Adipocyte (in vitro differentiated cells): ENCODE measurements around the gene CFAP54.
A peak's percentile ranks its signal among the peaks of the same experiment; 100 is the strongest.
"Not testable (repeated sequence)": the region's sequence is repeated elsewhere in the genome, so short reads cannot be mapped to it uniquely, and the experiment has no call there.

Experiments used
- DNase-seq: peaks from one replicate; pipeline ENCODE4 v3.0.0-alpha.2; 2015; ENCODE audit warnings: low read depth
- H3K27me3 ChIP-seq: replicated peaks from 2 replicates; pipeline ENCODE4 v1.7.0; 2013; ENCODE audit warnings: mild to moderate bottlenecking, low read length, moderate library complexity; ENCODE audit not compliant: control insufficient read depth, insufficient read depth
- H3K36me3 ChIP-seq: 2 replicates; pipeline ENCODE4 v1.7.0; 2013; ENCODE audit warnings: low read length, mild to moderate bottlenecking, moderate library complexity; ENCODE audit not compliant: control insufficient read depth, insufficient read depth, severe bottlenecking
- H3K4me1 ChIP-seq: 2 replicates; pipeline ENCODE4 v1.7.0; 2013; ENCODE audit warnings: mild to moderate bottlenecking, low read length, moderate library complexity; ENCODE audit not compliant: control insufficient read depth, insufficient read depth
- H3K4me3 ChIP-seq: 2 replicates; pipeline ENCODE4 v1.7.0; 2013; ENCODE audit warnings: mild to moderate bottlenecking, low read length, moderate library complexity
- H3K9ac ChIP-seq: 2 replicates; pipeline ENCODE4 v1.7.0; 2013; ENCODE audit warnings: mild to moderate bottlenecking, low read length, moderate library complexity
- H3K9me3 ChIP-seq: 2 replicates; pipeline ENCODE4 v1.7.0; 2013; ENCODE audit warnings: mild to moderate bottlenecking, low read length, moderate library complexity; ENCODE audit not compliant: control insufficient read depth

Gene CFAP54

DNA sequence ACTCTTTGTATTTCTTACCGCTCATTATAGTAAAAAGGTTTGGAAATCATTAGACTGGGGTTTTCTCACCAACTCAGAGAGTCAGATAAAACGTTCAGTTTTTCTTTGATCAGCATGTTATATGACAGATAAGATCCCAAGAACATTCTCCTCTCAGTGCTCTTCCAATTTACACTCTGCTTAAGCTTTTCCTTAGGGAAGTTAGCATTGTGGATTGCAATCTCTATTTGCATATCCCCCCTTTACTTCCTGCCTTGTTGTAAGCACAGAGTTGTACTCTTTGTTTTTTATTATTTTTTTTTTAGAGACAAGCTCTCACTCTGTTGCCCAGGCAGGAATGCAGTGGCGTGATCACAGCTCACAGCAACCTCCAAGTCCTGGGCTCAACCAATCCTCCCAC lies 11.4 kb upstream of the CFAP54 start:
- no peaks in the 10 kb centered on the region for H3K9me3 ChIP-seq
- H3K27me3 ChIP-seq = no peaks in the 10 kb centered on the region
- H3K36me3 ChIP-seq = no peaks in the 10 kb centered on the region
- no peak overlapping the region for H3K9ac ChIP-seq
- DNase-seq = no peak
- no peak overlapping the region for H3K4me3 ChIP-seq
- no peaks in the 10 kb centered on the region for H3K4me1 ChIP-seq

GRCh38 chr12:96482086-96482485 lies 7.3 kb upstream of the CFAP54 start:
- Histone ChIP-seq H3K4me1 (peaks cover 3% of the 10 kb centered on the region), H3K36me3 (no peaks in the 10 kb centered on the region), H3K4me3 (no peak overlapping the region), H3K9me3 (no peaks in the 10 kb centered on the region), H3K9ac (no peak overlapping the region), H3K27me3 (no peaks in the 10 kb centered on the region)
- no peak for DNase-seq

DNA sequence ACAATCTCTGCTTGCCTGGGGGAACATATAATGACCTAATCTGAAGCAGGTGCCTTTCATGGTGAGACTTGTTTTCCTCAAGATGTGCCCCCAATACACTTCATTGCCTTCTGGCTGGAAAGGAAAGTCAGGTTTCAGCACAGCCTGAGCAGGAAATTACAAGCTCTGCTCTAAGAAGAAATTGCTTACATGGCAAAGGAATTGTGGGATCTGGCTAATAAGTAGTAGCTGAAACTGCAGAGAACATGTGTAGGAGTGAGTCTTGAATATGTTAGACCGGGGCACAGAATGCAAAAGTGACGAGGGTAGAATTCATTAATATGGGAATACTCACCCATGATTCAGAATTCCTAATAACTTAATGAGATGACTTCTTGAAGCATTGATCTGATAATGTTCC lies 6.3 kb upstream of the CFAP54 start:
- Histone ChIP-seq H3K27me3 (no peaks in the 10 kb centered on the region), H3K36me3 (no peaks in the 10 kb centered on the region), H3K4me1 (peaks cover 13% of the 10 kb centered on the region), H3K4me3 (no peak overlapping the region), H3K9me3 (no peaks in the 10 kb centered on the region), H3K9ac (no peak overlapping the region)
- no peak for DNase-seq

DNA sequence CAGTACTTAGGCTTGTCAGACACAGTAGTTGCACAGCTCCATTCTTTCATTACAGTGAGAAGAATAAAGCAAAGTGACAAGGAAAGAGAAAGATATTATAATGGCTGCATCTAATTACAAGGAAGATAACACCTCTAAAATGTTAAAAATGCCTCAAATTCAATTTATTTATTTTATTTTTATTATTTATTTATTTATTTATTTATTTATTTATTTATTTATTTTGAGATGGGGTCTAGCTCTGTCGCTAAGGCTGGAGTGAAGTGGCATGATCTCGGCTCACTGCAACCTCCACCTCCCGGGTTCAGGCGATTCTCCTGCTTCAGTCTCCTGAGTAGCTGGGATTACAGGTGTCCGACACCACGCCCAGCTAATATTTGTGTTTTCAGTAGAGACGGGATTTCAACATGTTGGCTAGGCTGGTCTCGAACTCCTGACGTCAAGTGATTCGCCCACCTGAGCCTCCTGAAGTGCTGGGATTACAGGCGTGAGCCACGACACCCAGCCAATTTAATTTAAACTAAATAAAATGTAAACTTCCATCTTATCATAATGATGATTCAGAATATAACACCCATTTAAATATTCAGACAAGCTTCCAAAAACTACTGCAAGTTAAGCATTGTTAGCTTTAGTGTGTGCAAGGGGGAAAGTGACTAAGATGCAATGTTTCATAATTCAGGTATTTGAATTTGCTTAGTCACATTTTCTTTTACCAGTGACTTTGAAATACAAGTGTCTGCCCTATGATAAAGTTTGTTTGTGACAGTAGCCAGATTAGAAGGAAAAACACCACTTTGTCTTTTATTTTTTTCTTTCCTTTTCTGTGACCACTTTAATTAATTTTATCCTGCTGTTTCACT lies 2.4 kb upstream of the CFAP54 start:
- peaks cover 22% of the 10 kb centered on the region for H3K4me1 ChIP-seq
- peak overlapping the region; percentile 7 for H3K4me3 ChIP-seq
- H3K9me3 ChIP-seq = no peaks in the 10 kb centered on the region
- H3K27me3 ChIP-seq = no peaks in the 10 kb centered on the region
- DNase-seq = peak; percentile 70
- no peaks in the 10 kb centered on the region for H3K36me3 ChIP-seq
- H3K9ac ChIP-seq = peak overlapping the region; percentile 50

DNA sequence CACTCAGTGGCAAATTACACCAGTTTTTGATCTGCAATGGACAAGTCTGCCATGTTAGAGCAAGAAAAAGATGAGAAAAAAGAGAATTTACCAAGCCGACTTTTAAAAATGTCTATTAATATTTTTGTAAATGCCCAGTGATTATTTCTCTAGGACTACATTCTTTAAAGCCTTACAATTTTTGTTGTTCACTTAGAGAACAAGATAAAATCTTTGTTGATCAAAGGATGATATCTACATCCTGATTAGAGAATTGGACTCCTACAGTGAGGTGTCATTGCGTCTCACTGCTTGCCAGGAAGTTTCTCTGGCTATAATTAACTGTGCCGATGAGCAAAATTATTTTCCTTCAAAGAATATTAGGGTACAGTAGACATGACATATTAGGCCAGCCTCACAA lies 1.7 kb upstream of the CFAP54 start:
- no peaks in the 10 kb centered on the region for H3K9me3 ChIP-seq
- H3K4me1 ChIP-seq = peaks cover 22% of the 10 kb centered on the region
- H3K36me3 ChIP-seq = no peaks in the 10 kb centered on the region
- DNase-seq = no peak
- no peaks in the 10 kb centered on the region for H3K27me3 ChIP-seq
- H3K9ac ChIP-seq = peak overlapping the region; percentile 50
- H3K4me3 ChIP-seq = peak overlapping the region; percentile 7

GRCh38 chr12:96493106-96493505 lies 3.7 kb downstream of the CFAP54 start:
- Histone ChIP-seq H3K27me3 (no peaks in the 10 kb centered on the region), H3K36me3 (no peaks in the 10 kb centered on the region), H3K9me3 (no peaks in the 10 kb centered on the region), H3K4me3 (no peak overlapping the region), H3K9ac (no peak overlapping the region), H3K4me1 (peaks cover 22% of the 10 kb centered on the region)
- no peak for DNase-seq

GRCh38 chr12:96494154-96494553 lies 4.8 kb downstream of the CFAP54 start:
- not testable (repeated sequence) for H3K36me3 ChIP-seq, H3K9me3 ChIP-seq, H3K27me3 ChIP-seq, DNase-seq, H3K4me3 ChIP-seq, H3K9ac ChIP-seq
- peaks cover 14% of the 10 kb centered on the region for H3K4me1 ChIP-seq

GRCh38 chr12:96495155-96495554 lies 5.8 kb downstream of the CFAP54 start:
- no peaks in the 10 kb centered on the region for H3K36me3 ChIP-seq
- no peaks in the 10 kb centered on the region for H3K9me3 ChIP-seq
- peaks cover 14% of the 10 kb centered on the region for H3K4me1 ChIP-seq
- H3K27me3 ChIP-seq = no peaks in the 10 kb centered on the region
- H3K9ac ChIP-seq = no peak overlapping the region
- H3K4me3 ChIP-seq = no peak overlapping the region
- DNase-seq = no peak

- Histone ChIP-seq H3K9ac (no peak overlapping the region), H3K27me3 (no peaks in the 10 kb centered on the region), H3K4me3 (no peak overlapping the region), H3K4me1 (peaks cover 19% of the 10 kb centered on the region), H3K36me3 (no peaks in the 10 kb centered on the region), H3K9me3 (no peaks in the 10 kb centered on the region)
- DNase-seq = no peak
Measured at GRCh38 chr12:96495841-96496545, 6.6 kb downstream of the CFAP54 start.

DNA sequence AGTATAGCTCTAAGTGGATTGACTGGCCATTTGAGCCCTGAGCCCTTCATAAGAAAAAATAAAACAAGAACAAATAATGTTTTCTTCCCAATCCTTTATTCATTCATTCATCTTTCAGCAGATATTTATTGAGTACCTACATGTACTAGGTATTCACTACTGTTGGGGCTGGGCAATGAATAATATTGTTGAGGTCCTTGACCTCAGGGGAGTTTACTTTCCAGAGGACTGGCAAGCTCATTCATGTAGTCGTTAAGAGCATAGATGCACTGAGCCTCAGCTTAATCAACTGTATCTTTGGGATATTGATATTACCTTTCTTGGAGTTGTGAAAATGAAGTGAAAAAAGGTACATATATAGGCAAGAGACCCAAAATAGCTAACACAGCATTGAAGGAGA lies 7.6 kb downstream of the CFAP54 start:
- H3K27me3 ChIP-seq = no peaks in the 10 kb centered on the region
- no peaks in the 10 kb centered on the region for H3K9me3 ChIP-seq
- H3K4me3 ChIP-seq = no peak overlapping the region
- H3K9ac ChIP-seq = no peak overlapping the region
- H3K4me1 ChIP-seq = peaks cover 28% of the 10 kb centered on the region
- no peaks in the 10 kb centered on the region for H3K36me3 ChIP-seq
- no peak for DNase-seq

DNA sequence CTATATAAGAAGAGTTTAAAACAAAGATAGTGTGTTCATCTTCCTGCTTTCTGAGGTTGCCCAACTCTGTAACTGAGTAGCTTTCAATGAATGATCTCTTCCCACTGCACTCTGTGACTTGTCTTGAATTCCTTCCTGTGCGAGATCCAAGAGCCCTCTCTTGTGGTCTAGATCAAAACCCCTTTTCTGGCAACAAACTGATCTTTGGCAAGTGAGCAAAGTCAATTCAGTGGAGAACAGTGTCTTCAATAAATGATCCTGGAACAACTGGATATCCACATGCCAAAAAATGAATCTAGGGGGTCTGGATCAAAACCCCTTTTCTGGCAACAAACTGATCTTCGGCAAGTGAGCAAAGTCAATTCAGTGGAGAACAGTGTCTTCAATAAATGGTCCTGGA lies 8.5 kb downstream of the CFAP54 start:
- Histone ChIP-seq H3K36me3 (no peaks in the 10 kb centered on the region), H3K27me3 (no peaks in the 10 kb centered on the region), H3K9me3 (no peaks in the 10 kb centered on the region), H3K4me3 (no peak overlapping the region), H3K4me1 (peaks cover 29% of the 10 kb centered on the region), H3K9ac (no peak overlapping the region)
- DNase-seq = no peak
